GM21529 (cell line): ENCODE measurements around the gene CHST7.

ENCODE experiments used
- ATAC-seq: cut with Tn5 transposase; IDR thresholded peaks from one replicate; pipeline ENCODE4 v1.9.1; 2021; ENCODE audit not compliant: unreplicated experiment

The CHST7 gene

GRCh38 chrX:46573892-46574773, 568 bp downstream of the CHST7 start:
- ATAC-seq = peak; percentile 32

GRCh38 chrX:46574774-46575381, 1.3 kb downstream of the CHST7 start:
- ATAC-seq = peak; percentile 12

GRCh38 chrX:46575586-46575985, 2.0 kb downstream of the CHST7 start:
- no peak for ATAC-seq

GRCh38 chrX:46575991-46576392, 2.4 kb downstream of the CHST7 start:
- ATAC-seq = no peak

GRCh38 chrX:46576458-46576857, 2.9 kb downstream of the CHST7 start:
- ATAC-seq = no peak

GRCh38 chrX:46577221-46578005, 3.8 kb downstream of the CHST7 start:
- no peak for ATAC-seq

- ATAC-seq = no peak
These were observed 5.7 kb downstream of the CHST7 start for GRCh38 chrX:46579250-46579649.

GRCh38 chrX:46580613-46581012, 7.0 kb downstream of the CHST7 start:
- ATAC-seq = no peak

- no peak for ATAC-seq
These were observed 8.8 kb downstream of the CHST7 start for GRCh38 chrX:46582325-46582724.

GRCh38 chrX:46582966-46583365, 9.4 kb downstream of the CHST7 start:
- no peak for ATAC-seq

GRCh38 chrX:46584736-46585135, 11.2 kb downstream of the CHST7 start:
- no peak for ATAC-seq

GRCh38 chrX:46587158-46587557, 13.6 kb downstream of the CHST7 start:
- ATAC-seq = peak; percentile 79

GRCh38 chrX:46587753-46588171, 14.2 kb downstream of the CHST7 start:
- no peak for ATAC-seq

GRCh38 chrX:46588263-46588662, 14.7 kb downstream of the CHST7 start:
- ATAC-seq = no peak

GRCh38 chrX:46589977-46590723, 16.6 kb downstream of the CHST7 start:
- no peak for ATAC-seq

- no peak for ATAC-seq
These were observed 21.5 kb downstream of the CHST7 start for GRCh38 chrX:46595084-46595483.

- ATAC-seq = no peak
These were observed 23.6 kb downstream of the CHST7 start for GRCh38 chrX:46597208-46597607.

- no peak for ATAC-seq
These were observed 24.2 kb downstream of the CHST7 start for GRCh38 chrX:46597771-46598170.

GRCh38 chrX:46599051-46599560, 25.5 kb downstream of the CHST7 start:
- no peak for ATAC-seq

GRCh38 chrX:46601283-46601682, 27.7 kb downstream of the CHST7 start:
- no peak for ATAC-seq
